ENCODE results near the gene MYB.

DNA sequence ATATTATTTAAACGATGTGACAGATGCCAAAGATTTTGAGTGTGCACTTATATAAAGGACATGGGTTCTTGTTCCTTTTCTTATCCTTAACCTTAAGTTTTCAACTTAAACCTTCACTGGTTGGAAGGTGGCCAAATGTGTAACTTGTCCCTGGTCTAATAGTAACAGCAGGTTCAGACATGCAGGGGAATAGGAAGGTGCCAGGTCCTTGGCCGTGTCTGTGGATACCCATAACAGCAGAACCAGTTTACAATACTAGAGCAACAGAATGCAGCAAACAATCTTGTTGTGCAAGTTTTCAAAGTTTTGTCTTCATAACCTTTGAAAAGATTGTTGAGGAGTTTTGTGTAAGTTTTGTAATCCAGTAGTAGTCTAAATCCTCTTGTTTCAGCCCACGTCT lies 4.4 kb downstream of the MYB start:
- TF ChIP-seq ZFX (IDR thresholded peaks at IDR 0.05), result no peak
- TF ChIP-seq, protein P1, sequence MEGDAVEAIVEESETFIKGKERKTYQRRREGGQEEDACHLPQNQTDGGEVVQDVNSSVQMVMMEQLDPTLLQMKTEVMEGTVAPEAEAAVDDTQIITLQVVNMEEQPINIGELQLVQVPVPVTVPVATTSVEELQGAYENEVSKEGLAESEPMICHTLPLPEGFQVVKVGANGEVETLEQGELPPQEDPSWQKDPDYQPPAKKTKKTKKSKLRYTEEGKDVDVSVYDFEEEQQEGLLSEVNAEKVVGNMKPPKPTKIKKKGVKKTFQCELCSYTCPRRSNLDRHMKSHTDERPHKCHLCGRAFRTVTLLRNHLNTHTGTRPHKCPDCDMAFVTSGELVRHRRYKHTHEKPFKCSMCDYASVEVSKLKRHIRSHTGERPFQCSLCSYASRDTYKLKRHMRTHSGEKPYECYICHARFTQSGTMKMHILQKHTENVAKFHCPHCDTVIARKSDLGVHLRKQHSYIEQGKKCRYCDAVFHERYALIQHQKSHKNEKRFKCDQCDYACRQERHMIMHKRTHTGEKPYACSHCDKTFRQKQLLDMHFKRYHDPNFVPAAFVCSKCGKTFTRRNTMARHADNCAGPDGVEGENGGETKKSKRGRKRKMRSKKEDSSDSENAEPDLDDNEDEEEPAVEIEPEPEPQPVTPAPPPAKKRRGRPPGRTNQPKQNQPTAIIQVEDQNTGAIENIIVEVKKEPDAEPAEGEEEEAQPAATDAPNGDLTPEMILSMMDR (conservative IDR thresholded peaks at IDR 0.05), result no peak
